ENCODE results near the gene FASTK. TPM values are rescaled to one million over a fixed set of nuclear protein-coding genes. Genes with fewer than 3 reads are reported as not detected.

Gene FASTK
- total RNA-seq, 1 donor from 2014 or later: 55.3 TPM

GRCh38 chr7:151058781-151059366 is 21.7 kb downstream of the FASTK start:
- Histone ChIP-seq H3K4me3 (ENCODE audit: low read length in 3 of 3) (peak overlapping the region; percentile 86 to 94 (median 90)), H3K36me3 (ENCODE audit: control insufficient read depth in 3 of 3, insufficient read depth in 3 of 3, low read length in 3 of 3) (peaks cover 0 to 7% (median 4%) of the 10 kb centered on the region in 3 donors), H3K27me3 (ENCODE audit: control insufficient read depth in 3 of 3, insufficient read depth in 3 of 3, low read length in 3 of 3) (no peaks in the 10 kb centered on the region), H3K9me3 (ENCODE audit: control insufficient read depth in 3 of 3, low read length in 3 of 3) (no peaks in the 10 kb centered on the region), H3K4me1 (ENCODE audit: control insufficient read depth in 3 of 3, insufficient read depth in 3 of 3, low read length in 3 of 3) (peaks cover 47 to 51% (median 49%) of the 10 kb centered on the region in 3 donors), H3K27ac (ENCODE audit: low read depth, low read length) (peak overlapping the region; percentile 98), H3K9ac (ENCODE audit: low read depth in 1 of 3, low read length in 3 of 3) (peak overlapping the region; percentile 83 to 97 (median 95))

DNA sequence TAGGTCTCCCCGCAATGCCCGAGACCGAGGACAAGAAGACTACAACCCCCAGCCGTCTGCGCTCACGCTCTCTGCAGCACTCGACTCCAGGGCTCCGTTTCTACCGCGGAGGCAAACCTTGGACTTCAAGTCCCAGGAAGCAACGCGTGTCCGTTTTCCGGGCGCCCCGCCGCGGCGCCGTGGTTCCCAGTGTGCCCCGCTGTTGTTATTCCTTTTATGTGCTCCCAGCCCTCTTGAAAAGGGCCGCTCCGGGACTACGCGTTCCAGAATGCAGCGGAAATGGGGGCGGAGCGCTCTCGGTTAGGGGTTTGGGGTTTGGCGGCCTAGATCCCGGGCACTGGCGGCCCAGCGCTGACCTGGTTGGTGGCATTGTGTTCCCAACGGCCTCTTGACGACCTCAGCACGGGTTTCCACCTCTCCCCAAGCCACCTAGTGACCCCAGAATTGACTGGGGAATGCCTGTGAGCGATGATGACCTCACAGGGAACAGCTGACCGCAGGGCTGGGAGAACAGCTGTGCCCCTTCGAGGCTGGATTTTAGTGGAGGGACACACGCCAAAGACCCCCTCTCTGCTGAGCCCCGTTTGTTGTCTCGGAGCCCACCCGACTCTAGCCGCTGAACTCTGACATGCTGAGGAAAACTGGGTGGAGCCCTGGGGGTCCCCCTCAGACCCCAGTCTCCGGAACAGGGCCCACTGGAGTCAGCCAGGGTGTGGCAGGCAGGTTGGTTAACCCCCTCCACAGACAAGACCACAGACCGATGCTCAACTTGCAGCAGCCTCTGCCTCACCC is 22.4 kb downstream of the FASTK start:
- H3K4me3 ChIP-seq (ENCODE audit: low read length in 3 of 3): peak overlapping the region; percentile 90 to 95 (median 94)
- no peaks in the 10 kb centered on the region for H3K9me3 ChIP-seq (ENCODE audit: control insufficient read depth in 3 of 3, low read length in 3 of 3)
- peaks cover 43 to 49% (median 48%) of the 10 kb centered on the region in 3 donors for H3K4me1 ChIP-seq (ENCODE audit: control insufficient read depth in 3 of 3, insufficient read depth in 3 of 3, low read length in 3 of 3)
- H3K36me3 ChIP-seq (ENCODE audit: control insufficient read depth in 3 of 3, insufficient read depth in 3 of 3, low read length in 3 of 3): peaks cover 0 to 6% (median 4%) of the 10 kb centered on the region in 3 donors
- H3K27me3 ChIP-seq (ENCODE audit: control insufficient read depth in 3 of 3, insufficient read depth in 3 of 3, low read length in 3 of 3): no peaks in the 10 kb centered on the region
- H3K27ac ChIP-seq (ENCODE audit: low read depth, low read length): peak overlapping the region; percentile 98
- H3K9ac ChIP-seq (ENCODE audit: low read depth in 1 of 3, low read length in 3 of 3): peak overlapping the region; percentile 83 to 97 (median 95)

DNA sequence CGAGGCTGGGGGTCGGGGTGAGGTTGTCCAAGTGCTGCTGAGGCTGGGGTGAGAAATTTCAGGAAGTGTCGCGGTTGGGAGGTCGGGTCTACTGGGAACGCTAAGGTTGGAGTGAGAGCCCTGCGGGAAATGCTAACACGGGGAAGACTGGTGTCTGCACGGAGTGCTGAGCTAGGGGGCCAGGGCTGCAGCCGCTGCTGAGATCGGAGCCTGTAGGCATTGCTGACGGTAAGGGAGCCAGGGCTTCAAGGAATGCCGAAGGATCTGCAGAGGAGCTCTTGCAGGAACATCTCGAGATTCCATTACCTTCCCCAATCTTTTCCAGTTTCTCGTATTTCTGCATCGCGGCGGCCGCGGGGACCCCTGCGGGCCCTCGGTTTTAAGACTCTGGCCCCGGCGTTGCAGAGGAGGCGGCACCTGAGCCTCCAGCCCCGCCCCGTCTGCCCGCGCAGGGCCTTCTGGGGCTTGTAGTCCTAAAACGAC is 23.1 kb downstream of the FASTK start, which contains the start of gene CDK5:
Gene CDK5 (minus strand): TSS at position 392 of the 483 bp plus-strand sequence. CDS start 49 bp downstream, at position 343.
- Histone ChIP-seq H3K4me1 (ENCODE audit: control insufficient read depth in 3 of 3, insufficient read depth in 3 of 3, low read length in 3 of 3) (peaks cover 40 to 48% (median 47%) of the 10 kb centered on the region in 3 donors), H3K27me3 (ENCODE audit: control insufficient read depth in 3 of 3, insufficient read depth in 3 of 3, low read length in 3 of 3) (no peaks in the 10 kb centered on the region), H3K27ac (ENCODE audit: low read depth, low read length) (peak within 1 kb of the TSS; percentile 98), H3K9ac (ENCODE audit: low read depth in 1 of 3, low read length in 3 of 3) (peak within 1 kb of the TSS; percentile 83 to 97 (median 95)), H3K9me3 (ENCODE audit: control insufficient read depth in 3 of 3, low read length in 3 of 3) (no peaks in the 10 kb centered on the region), H3K36me3 (ENCODE audit: control insufficient read depth in 3 of 3, insufficient read depth in 3 of 3, low read length in 3 of 3) (peaks cover 0 to 6% (median 4%) of the 10 kb centered on the region in 3 donors), H3K4me3 (ENCODE audit: low read length in 3 of 3) (peak within 1 kb of the TSS; percentile 90 to 95 (median 94))

DNA sequence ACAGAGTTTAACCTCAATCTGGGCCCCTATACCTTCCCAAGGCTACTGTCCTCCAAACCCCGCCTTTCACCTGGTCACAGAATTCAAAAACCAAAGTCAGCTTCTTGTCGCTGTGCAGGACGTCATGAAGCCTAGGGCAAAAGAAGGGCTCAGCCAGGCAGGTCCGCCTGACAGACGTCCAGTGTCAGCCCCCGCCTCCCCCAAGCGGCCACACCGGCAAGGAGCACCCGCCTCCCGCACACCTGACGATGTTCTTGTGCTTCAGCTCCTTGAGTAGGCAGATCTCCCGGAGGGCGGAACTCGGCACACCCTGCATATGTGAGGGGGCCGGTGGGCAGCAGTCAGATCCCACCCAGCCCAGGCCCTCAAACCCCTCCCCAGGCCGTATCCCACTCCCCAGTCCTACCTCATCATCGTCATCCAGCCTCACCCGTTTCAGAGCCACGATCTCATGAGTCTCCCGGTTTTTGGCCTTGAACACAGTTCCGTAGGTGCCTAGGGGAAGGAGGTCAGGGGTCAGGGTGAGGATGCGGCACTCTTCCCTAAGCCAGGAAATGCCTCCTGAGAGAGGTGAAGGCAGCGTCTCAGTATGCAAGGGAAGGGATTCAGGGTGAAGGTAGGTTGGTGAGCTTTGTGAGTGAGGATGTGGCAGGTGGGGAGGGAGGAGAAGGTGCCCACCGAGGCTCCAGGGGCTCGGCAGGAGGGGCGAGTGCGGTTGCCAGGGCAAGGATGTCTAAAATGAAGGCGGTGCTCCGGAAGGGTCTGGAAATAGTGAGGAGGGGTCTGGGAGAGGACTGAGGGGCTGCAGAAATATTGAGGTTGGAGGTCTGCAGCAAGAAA is 23.7 kb downstream of the FASTK start:
- peak overlapping the region; percentile 90 to 95 (median 94) for H3K4me3 ChIP-seq (ENCODE audit: low read length in 3 of 3)
- peak overlapping the region; percentile 73 to 90 (median 80) for H3K9ac ChIP-seq (ENCODE audit: low read depth in 1 of 3, low read length in 3 of 3)
- peaks cover 0 to 6% (median 4%) of the 10 kb centered on the region in 3 donors for H3K36me3 ChIP-seq (ENCODE audit: control insufficient read depth in 3 of 3, insufficient read depth in 3 of 3, low read length in 3 of 3)
- no peaks in the 10 kb centered on the region for H3K27me3 ChIP-seq (ENCODE audit: control insufficient read depth in 3 of 3, insufficient read depth in 3 of 3, low read length in 3 of 3)
- no peaks in the 10 kb centered on the region for H3K9me3 ChIP-seq (ENCODE audit: control insufficient read depth in 3 of 3, low read length in 3 of 3)
- H3K4me1 ChIP-seq (ENCODE audit: control insufficient read depth in 3 of 3, insufficient read depth in 3 of 3, low read length in 3 of 3): peaks cover 38 to 42% (median 41%) of the 10 kb centered on the region in 3 donors
- peak overlapping the region; percentile 98 for H3K27ac ChIP-seq (ENCODE audit: low read depth, low read length)

DNA sequence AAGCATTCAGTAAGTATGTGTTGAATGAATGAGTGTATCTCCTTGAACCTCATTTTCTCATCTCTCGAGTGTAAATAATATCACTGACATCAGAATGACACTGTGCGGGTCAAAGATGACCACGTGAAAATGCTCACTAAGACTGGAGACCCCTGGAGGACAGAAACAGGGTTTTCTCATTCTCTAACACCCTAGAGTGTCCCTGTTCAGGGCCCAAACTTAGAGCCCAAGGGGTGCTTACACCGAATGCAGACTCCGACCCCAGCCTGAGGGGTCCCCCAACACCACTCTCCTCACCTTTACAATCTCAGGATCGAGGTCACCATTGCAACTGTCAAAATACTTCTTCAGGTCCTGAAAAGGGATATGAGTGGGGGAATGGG is 24.3 kb downstream of the FASTK start:
- Histone ChIP-seq H3K9me3 (ENCODE audit: control insufficient read depth in 3 of 3, low read length in 3 of 3) (no peaks in the 10 kb centered on the region), H3K36me3 (ENCODE audit: control insufficient read depth in 3 of 3, insufficient read depth in 3 of 3, low read length in 3 of 3) (peaks cover 0 to 6% (median 4%) of the 10 kb centered on the region in 3 donors), H3K27ac (ENCODE audit: low read depth, low read length) (no peak overlapping the region), H3K27me3 (ENCODE audit: control insufficient read depth in 3 of 3, insufficient read depth in 3 of 3, low read length in 3 of 3) (no peaks in the 10 kb centered on the region), H3K4me3 (ENCODE audit: low read length in 3 of 3) (no peak overlapping the region), H3K4me1 (ENCODE audit: control insufficient read depth in 3 of 3, insufficient read depth in 3 of 3, low read length in 3 of 3) (peaks cover 34 to 36% (median 35%) of the 10 kb centered on the region in 3 donors), H3K9ac (ENCODE audit: low read depth in 1 of 3, low read length in 3 of 3) (no peak overlapping the region)

DNA sequence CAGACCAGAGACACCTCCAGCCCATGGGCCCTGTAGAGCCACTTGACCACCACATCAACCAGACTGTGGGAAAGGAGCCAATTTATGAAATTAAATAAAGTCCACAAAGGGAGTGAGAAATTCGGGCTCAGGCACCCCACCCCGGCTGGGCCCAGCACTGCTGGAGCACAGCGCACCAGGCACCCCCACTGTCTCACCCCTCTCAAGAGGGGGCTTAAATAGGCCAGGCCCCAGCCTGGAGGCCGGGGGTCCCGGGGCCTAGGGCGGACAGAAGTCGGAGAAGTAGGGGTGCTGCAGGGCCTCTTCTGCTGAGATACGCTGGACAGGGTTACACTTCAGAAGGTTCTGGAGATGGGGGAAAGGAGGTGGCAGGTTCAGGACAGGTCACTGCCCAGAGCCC is 26.9 kb downstream of the FASTK start:
- Histone ChIP-seq H3K27ac (ENCODE audit: low read depth, low read length) (no peak overlapping the region), H3K4me3 (ENCODE audit: low read length in 3 of 3) (no peak overlapping the region), H3K4me1 (ENCODE audit: control insufficient read depth in 3 of 3, insufficient read depth in 3 of 3, low read length in 3 of 3) (peaks cover 18 to 20% (median 19%) of the 10 kb centered on the region in 3 donors), H3K27me3 (ENCODE audit: control insufficient read depth in 3 of 3, insufficient read depth in 3 of 3, low read length in 3 of 3) (peaks cover 0 to 11% (median 8%) of the 10 kb centered on the region in 3 donors), H3K36me3 (ENCODE audit: control insufficient read depth in 3 of 3, insufficient read depth in 3 of 3, low read length in 3 of 3) (peaks cover 0 to 6% (median 4%) of the 10 kb centered on the region in 3 donors), H3K9me3 (ENCODE audit: control insufficient read depth in 3 of 3, low read length in 3 of 3) (no peaks in the 10 kb centered on the region), H3K9ac (ENCODE audit: low read depth in 1 of 3, low read length in 3 of 3) (no peak overlapping the region)

DNA sequence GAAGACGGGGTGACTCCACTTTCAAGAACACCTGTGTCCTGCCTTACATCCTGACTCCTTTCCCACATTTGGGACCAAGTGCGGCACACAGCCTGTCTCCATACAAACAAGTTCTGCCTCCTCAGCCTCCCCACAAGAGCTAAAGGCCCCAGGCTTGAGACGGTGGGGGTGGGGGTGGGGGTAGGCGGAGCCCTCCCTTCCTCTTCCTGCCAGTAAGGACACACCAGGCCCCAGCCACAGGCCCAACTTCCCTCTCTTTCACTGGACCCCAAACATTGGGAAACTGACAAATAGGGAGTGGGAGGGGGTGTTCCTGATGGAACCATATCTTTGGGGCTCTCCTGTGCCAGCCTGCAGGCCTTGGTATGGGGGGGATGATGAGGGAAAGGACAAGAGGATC is 27.5 kb downstream of the FASTK start:
- H3K4me1 ChIP-seq (ENCODE audit: control insufficient read depth in 3 of 3, insufficient read depth in 3 of 3, low read length in 3 of 3): peaks cover 11 to 15% (median 14%) of the 10 kb centered on the region in 3 donors
- H3K27me3 ChIP-seq (ENCODE audit: control insufficient read depth in 3 of 3, insufficient read depth in 3 of 3, low read length in 3 of 3): peaks cover 0 to 11% (median 8%) of the 10 kb centered on the region in 3 donors
- no peak overlapping the region for H3K4me3 ChIP-seq (ENCODE audit: low read length in 3 of 3)
- no peak overlapping the region for H3K9ac ChIP-seq (ENCODE audit: low read depth in 1 of 3, low read length in 3 of 3)
- H3K9me3 ChIP-seq (ENCODE audit: control insufficient read depth in 3 of 3, low read length in 3 of 3): no peaks in the 10 kb centered on the region
- no peak overlapping the region for H3K27ac ChIP-seq (ENCODE audit: low read depth, low read length)
- peaks cover 0 to 6% (median 4%) of the 10 kb centered on the region in 3 donors for H3K36me3 ChIP-seq (ENCODE audit: control insufficient read depth in 3 of 3, insufficient read depth in 3 of 3, low read length in 3 of 3)

- no peak overlapping the region for H3K4me3 ChIP-seq (ENCODE audit: low read length in 3 of 3)
- peaks cover 4 to 6% (median 4%) of the 10 kb centered on the region in 3 donors for H3K36me3 ChIP-seq (ENCODE audit: control insufficient read depth in 3 of 3, insufficient read depth in 3 of 3, low read length in 3 of 3)
- peaks cover 0 to 4% (median 3%) of the 10 kb centered on the region in 3 donors for H3K4me1 ChIP-seq (ENCODE audit: control insufficient read depth in 3 of 3, insufficient read depth in 3 of 3, low read length in 3 of 3)
- H3K9ac ChIP-seq (ENCODE audit: low read depth in 1 of 3, low read length in 3 of 3): no peak overlapping the region
- H3K27ac ChIP-seq (ENCODE audit: low read depth, low read length): no peak overlapping the region
- no peaks in the 10 kb centered on the region for H3K9me3 ChIP-seq (ENCODE audit: control insufficient read depth in 3 of 3, low read length in 3 of 3)
- H3K27me3 ChIP-seq (ENCODE audit: control insufficient read depth in 3 of 3, insufficient read depth in 3 of 3, low read length in 3 of 3): peaks cover 0 to 11% (median 8%) of the 10 kb centered on the region in 3 donors
Observed at GRCh38 chr7:151051108-151051507, 29.5 kb downstream of the FASTK start.

DNA sequence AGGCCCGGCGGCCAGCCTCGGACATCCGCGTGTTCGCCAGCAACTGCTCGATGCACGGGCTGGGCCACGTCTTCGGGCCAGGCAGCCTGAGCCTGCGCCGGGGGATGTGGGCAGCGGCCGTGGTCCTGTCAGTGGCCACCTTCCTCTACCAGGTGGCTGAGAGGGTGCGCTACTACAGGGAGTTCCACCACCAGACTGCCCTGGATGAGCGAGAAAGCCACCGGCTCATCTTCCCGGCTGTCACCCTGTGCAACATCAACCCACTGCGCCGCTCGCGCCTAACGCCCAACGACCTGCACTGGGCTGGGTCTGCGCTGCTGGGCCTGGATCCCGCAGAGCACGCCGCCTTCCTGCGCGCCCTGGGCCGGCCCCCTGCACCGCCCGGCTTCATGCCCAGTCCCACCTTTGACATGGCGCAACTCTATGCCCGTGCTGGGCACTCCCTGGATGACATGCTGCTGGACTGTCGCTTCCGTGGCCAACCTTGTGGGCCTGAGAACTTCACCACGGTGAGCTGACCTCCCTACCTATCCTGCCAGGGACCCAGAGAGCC is 31.6 kb downstream of the FASTK start:
- no peak overlapping the region for H3K27ac ChIP-seq (ENCODE audit: low read depth, low read length)
- H3K4me3 ChIP-seq (ENCODE audit: low read length in 3 of 3): no peak overlapping the region
- H3K36me3 ChIP-seq (ENCODE audit: control insufficient read depth in 3 of 3, insufficient read depth in 3 of 3, low read length in 3 of 3): peaks cover 4 to 8% (median 4%) of the 10 kb centered on the region in 3 donors
- peaks cover 0 to 11% (median 8%) of the 10 kb centered on the region in 3 donors for H3K27me3 ChIP-seq (ENCODE audit: control insufficient read depth in 3 of 3, insufficient read depth in 3 of 3, low read length in 3 of 3)
- H3K9me3 ChIP-seq (ENCODE audit: control insufficient read depth in 3 of 3, low read length in 3 of 3): no peaks in the 10 kb centered on the region
- H3K4me1 ChIP-seq (ENCODE audit: control insufficient read depth in 3 of 3, insufficient read depth in 3 of 3, low read length in 3 of 3): peaks cover 0 to 4% (median 3%) of the 10 kb centered on the region in 3 donors
- no peak overlapping the region for H3K9ac ChIP-seq (ENCODE audit: low read depth in 1 of 3, low read length in 3 of 3)
